Uterus (tissue), 2 donors: Measurements from ENCODE around the gene CCL22.

Experiments
- CTCF ChIP-seq, 4 experiments: fragments of 200-600 bp in 2 of 4; fragments of 450-650 bp in 2 of 4; sonication (generic) in 2 of 4; IDR thresholded peaks; one replicate each; pipeline ENCODE4 v1.5.1; 2016 to 2019; ENCODE audit warnings: antibody characterized with exemption in 4 of 4, mild to moderate bottlenecking in 2 of 4, moderate library complexity in 1 of 4
- POLR2A ChIP-seq, 2 donors: fragments of 450-650 bp; IDR thresholded peaks; one replicate each; pipeline ENCODE4 v1.6.1; 2016; ENCODE audit warnings: antibody characterized with exemption in 2 of 2, mild to moderate bottlenecking in 1 of 2, moderate library complexity in 1 of 2

- TF ChIP-seq POLR2A (IDR thresholded peaks at IDR 0.05): no peak
- no peak for TF ChIP-seq CTCF (IDR thresholded peaks at IDR 0.05)
Observed at GRCh38 chr16:57385083-57385482, 26.5 kb downstream of the CCL22 start.
